Fibroblast of lung (primary cell): ENCODE results near the gene MMP25.

Experiments used
- EZH2 ChIP-seq: IDR thresholded peaks from 2 replicates; pipeline ENCODE4 v1.5.1; 2012; ENCODE audit warnings: low read length, control low read depth, mild to moderate bottlenecking; ENCODE audit errors: missing control alignments
- TF ChIP-seq, protein P1 (sequence below), 2 donors: IDR thresholded peaks in 1 of 2; conservative IDR thresholded peaks in 1 of 2; 1 replicate in 1 of 2; 2 replicates in 1 of 2; pipeline ENCODE4 v1.5.1; 2011 to 2012; ENCODE audit warnings: low read length in 2 of 2, control low read depth in 1 of 2, inconsistent platforms in 1 of 2, low read depth in 1 of 2, mild to moderate bottlenecking in 1 of 2

DNA sequence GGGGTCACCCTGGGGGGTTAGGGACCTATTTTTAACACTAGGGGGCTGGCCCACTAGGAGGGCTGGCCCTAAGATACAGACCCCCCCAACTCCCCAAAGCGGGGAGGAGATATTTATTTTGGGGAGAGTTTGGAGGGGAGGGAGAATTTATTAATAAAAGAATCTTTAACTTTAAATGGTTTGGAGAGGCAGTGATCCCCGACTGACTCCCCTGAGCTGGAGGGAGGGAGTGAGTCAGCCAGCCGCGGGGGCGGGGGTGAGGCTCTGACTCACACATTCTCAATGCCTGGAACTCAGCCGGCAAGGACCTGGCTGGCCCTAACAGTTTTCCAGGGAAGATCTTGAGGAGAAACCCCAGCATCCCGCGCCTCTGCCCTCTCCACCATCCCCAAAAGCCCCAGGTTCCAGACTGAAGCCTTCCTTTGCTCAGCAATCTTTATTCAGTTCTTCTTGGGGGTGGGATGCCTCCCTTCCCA is 24.1 kb upstream of the MMP25 start:
- TF ChIP-seq, protein P1, sequence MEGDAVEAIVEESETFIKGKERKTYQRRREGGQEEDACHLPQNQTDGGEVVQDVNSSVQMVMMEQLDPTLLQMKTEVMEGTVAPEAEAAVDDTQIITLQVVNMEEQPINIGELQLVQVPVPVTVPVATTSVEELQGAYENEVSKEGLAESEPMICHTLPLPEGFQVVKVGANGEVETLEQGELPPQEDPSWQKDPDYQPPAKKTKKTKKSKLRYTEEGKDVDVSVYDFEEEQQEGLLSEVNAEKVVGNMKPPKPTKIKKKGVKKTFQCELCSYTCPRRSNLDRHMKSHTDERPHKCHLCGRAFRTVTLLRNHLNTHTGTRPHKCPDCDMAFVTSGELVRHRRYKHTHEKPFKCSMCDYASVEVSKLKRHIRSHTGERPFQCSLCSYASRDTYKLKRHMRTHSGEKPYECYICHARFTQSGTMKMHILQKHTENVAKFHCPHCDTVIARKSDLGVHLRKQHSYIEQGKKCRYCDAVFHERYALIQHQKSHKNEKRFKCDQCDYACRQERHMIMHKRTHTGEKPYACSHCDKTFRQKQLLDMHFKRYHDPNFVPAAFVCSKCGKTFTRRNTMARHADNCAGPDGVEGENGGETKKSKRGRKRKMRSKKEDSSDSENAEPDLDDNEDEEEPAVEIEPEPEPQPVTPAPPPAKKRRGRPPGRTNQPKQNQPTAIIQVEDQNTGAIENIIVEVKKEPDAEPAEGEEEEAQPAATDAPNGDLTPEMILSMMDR (conservative IDR thresholded peaks at IDR 0.05 in 1 of 2, IDR thresholded peaks at IDR 0.05 in 1 of 2; ENCODE audit: low read depth in 1 of 2, low read length in 2 of 2), result no peak
- no peak for TF ChIP-seq EZH2
